NCI-H2081 treated with DMSO at 0.1 percent for 48 hours (cell line): ENCODE measurements around the gene CENPU.
"Not testable (repeated sequence)": the region's sequence is repeated elsewhere in the genome, so short reads cannot be mapped to it uniquely, and the experiment has no call there.

Experiments used
- DNase-seq: peaks from one replicate; lab custom pipeline; 2025; lab: John Stamatoyannopoulos, UW

CENPU gene

DNA sequence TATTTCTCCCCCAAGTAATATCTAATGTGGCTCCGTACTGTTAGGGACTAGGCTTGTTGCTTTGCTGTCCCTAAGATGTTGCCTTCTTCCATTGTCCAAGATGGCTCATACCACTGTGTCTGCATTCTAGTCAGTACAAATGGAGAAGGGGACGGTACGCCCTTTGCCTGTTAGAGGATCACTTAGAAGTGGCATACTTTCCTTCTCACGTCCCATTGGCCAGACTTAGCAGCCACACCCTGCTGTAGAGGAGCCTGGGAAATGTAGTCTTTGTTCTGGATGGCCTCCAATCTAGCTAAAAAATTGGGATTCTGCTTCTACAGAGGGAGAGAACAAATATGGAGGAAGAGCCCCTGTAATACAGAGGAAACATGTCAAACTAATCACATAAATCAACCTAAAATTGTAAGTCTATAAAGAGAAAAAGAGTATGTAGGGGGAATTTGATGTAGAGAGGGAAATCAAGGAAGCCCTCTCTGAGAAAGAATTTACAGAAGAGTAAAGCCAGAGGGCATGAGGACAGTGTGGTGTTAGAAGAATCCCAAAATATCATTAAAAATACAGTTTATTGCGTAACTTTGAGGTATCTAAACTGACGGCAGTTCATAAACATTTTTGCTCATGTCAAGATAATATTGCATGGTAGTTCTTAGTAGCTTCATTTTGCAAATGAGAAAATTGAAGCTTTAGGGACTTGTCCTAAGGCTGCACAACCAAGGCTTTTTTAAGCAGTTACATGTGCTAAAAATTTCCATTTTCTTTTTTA, 69.3 kb downstream of the CENPU start:
- DNase-seq, result no peak

DNA sequence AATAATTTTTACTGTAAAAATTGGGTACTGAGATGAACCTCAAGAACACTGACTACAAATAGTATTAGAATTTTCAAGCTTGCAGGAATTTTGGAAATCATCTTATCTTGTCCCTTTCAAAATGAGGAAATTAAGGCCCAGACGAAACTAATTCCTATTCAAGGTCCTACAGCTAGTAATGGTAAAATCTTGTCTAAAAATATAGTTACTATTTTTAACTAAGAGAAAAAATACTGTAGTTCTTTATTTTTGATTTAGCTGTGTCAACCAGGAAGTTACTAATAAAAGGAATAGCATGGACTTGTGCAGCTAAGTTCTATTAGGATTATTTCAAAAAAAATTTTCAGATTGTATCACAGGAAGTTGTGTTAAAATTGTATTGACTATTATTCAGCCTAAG, 71.7 kb downstream of the CENPU start:
- DNase-seq, result no peak

DNA sequence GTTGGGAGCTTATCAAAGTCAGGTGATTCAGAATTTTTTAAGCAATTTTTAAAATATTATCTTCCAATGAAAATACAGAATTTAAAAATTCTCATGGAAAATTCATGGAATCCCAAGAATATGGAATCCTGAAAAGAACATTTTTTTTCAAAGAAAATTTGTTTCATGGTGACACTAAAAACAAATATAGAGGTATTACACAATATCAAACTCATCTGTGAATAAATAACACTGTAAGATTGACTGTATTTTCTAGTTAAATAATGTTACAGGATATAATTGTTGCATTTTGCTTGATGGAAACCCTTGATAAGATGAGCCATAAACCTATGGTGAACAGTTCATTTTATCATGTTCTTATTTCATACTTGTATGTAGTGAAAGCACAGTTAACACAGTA, 72.9 kb downstream of the CENPU start:
- DNase-seq, result no peak

DNA sequence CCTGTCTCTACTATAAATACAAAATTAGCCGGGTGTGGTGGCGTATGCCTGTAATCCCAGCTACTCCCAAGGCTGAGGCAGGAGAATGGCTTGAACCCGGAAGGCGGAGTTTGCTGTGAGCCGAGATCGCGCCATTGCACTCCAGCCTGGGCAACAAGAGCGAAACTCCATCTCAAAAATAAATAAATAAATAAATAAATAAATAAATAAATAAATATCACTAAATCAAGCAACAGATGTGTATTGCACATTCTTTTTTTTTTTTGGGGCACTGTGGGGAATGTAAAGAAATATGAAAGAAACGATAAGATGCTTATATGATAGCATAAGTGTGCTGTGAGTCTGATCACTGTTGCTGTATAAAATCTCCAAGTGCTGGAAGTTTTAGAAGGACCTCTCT, 76.1 kb downstream of the CENPU start:
- not testable (repeated sequence) for DNase-seq

GRCh38 chr4:184657144-184657543, 76.8 kb downstream of the CENPU start:
- no peak for DNase-seq

GRCh38 chr4:184655889-184656869, 77.7 kb downstream of the CENPU start:
- no peak for DNase-seq

DNA sequence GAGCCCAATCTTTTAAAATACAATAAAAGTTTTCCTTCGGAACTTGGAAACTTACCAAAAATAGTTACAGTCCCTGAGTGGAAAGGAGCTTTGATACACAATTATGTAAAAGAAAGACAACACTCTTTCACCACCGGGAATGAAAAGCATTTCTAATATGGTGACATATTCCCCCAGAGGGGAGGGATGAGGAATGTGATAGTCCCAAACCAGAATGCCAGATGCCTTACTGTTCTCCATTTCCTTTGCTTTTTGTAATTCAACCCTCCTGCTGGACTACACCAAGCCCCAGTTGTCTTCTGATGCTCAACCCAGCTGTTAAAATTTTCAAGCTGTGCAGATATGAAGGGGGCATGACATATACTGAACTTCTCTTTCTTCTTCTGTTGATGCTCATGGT, 80.2 kb downstream of the CENPU start:
- no peak for DNase-seq

- not testable (repeated sequence) for DNase-seq
These were observed 81.2 kb downstream of the CENPU start for GRCh38 chr4:184652681-184653080.

- no peak for DNase-seq
These were observed 82.0 kb downstream of the CENPU start for GRCh38 chr4:184651899-184652298.

DNA sequence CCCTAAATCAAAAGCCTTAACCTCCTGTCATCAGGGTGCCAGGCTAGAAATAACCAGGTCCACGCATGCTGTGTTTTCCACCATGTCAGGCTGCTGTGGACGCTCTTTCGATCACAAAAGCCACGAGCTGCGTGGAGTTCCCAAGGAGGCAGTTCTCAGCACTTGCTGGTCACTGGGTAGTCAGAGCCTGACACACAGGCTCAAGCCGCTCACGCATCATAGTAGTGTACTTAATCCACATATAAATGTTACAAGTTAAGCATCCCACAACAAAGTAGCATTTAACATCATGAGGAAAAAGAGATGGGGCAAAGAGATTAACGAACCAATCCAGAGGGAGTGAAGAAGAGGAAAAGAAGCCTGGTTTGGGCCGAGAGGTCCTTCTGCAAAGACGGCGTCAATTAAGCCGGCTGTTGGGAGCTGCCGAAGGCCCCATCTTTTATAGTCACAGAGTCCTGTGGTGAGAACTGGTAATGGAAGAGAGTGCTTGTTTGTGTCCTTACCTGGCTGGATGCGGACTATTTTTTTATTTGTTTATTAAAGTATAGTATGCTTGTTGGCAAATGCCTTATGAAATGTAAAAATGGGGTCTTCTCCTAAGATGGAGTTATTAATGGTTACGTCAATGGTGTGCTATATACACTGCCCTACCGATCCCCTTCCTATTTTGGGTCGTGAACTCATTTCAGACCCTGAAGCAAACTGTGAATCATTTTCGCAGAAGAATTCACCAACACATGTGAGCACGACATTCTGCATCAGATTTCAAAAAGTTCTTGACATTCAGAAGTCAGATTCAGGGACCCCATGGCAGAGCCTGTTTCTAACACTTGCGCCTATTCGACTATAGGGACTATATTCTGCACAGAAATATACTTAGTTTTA, 83.7 kb downstream of the CENPU start:
- DNase-seq, result no peak

- DNase-seq, result peak; percentile 75
These were observed 84.6 kb downstream of the CENPU start, which contains the start of the genes CASP3 and PRIMPOL for GRCh38 chr4:184649026-184649970. Gene CASP3, minus strand, starts transcription at chr4:184649447. Its CDS starts 10,994 bp downstream, at chr4:184638453. Gene PRIMPOL, plus strand, starts transcription at chr4:184649738. Its CDS starts 7,403 bp downstream, at chr4:184657141.

DNA sequence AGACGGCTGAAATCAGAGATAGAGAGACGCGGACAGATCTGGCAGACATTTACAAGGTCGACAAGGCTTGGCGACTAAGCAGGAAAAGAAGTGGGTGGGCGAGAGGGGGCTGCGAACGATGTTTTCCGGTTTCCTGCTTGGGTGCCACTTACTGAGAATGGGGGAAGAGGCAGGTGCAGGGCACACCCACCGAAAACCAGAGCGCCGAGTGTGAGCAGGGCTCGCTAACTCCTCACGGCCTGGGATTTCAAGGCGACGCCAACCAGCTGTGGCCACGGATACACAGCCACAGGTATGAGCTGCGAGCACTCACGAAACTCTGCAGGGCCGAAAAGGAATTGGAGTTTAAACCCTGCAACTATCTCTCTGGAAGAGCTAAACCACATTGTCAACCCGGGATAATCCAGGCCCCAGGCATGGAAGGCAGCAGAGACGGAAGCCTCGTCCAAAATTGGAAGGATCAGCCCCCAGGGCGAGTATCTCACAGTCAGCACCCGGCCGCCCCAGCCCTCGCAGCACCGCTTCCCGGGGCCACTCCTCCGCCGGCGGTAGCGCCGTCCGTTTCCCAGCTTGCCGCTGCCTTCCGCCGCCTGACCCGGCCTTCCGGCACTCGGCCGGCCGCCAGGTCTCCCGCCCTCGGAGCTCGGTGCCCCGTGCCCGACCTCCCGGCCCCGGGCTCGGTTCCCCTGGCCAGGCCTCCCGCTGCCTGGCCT, 85.4 kb downstream of the CENPU start:
- DNase-seq, result no peak

GRCh38 chr4:184648054-184648312, 85.9 kb downstream of the CENPU start:
- DNase-seq, result no peak

DNA sequence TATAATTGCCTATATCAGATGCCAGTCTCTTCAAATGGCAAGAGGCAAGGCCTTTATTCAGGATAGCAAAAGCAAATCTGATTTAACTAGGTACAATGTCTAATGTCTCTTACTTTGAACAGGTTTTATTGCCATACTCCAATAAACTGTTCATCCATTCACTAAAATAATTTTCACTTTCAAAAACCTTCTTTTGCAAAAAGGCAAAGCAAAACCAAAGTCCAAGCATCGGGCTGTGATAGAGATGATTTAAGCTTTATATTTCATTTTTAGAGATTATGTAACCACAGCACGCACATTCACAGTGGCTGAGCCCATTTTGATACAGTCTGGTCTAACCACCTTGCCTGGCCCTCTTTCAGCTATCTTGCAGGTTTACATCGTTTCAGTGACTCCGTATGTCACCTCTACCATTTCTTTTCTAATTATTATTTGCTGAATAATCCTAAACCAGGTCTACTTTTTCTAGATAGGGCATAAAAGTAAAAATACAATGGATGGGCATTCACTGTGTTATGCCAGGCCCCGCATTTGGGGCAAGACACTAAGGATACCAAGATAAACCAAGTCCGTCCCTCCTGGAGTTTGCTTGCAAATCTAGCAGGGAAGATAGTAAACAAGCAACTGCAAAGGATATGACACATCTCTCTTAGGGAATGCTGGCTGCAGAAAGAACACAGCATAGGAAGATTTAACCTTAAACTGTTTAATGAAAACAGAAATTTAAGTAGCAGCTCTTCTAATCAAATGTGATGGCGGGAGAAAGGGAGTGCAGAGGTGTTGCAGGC, 86.4 kb downstream of the CENPU start:
- no peak for DNase-seq

DNA sequence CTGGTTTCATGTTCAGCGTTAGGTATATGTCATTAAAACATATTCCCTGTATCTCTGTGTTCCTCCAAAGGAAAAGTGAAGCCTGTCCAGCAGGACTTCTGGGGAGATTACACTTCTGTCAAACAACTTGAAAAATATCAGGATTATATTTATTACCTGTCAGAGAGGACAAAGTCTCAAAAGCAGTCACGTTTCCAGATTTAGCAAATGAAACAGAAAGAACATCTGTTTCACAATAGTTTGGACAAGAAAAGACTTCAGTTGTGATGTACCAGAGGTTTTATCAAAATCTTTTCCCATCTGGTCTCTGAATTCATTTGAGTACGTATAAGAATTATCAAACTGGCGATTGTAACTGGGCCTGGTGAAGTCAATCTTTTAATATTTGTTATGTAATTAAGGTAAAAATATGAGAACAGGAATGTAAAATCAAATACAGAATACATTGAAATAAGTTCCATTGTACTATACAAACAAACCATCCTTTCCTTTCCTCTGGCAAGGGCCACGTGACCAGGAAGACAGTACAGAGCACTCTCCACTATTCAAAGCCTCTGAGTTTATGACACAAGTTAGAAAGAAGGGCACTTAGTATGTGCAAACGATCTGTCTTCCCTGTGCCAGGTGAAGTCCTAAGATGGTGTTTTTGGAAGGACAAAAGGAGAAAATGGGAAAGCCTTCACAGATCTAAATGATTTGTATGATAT, 87.8 kb downstream of the CENPU start:
- DNase-seq, result no peak

DNA sequence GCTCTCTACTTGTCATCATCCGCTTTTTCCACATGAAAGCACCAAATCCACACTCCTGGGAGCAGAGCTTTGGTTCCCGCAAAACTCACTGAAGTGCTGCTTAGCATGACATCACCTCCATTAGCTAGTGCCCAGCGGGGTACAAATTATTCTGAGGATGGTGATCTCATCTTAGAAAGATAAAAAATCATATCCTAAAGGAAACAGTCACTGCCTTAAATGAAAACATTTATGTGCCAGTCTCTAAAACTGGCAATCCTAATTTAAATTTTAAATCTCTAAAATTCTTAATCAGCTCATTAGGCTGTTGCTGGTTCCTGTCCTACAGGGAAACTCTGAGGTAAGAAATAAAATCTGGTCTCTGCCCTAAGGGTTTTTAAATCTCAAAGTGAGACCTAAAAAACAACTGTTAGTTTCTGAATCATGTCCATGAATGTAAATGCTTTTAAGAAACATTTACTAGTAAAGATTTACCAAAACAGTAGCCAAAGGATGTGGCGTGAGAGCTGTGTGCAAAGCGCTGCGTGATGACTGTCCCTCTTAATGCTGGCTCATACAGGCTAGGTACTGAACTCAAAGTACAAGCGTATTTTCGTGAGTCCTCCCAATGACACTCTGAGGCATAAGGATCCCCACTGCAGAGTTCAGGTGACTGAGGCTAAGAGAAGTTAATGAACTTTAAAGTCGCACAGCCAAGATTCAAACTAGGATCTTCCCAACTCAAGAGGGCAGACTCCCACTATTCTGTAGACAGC, 89.2 kb downstream of the CENPU start:
- DNase-seq, result no peak
